ENCODE results near the gene FOXP1. TPM values are rescaled to one million over a fixed set of nuclear protein-coding genes. Genes with fewer than 3 reads are reported as not detected.

The FOXP1 gene
- total and polyA plus RNA-seq, 9 of the 15 experiments (the other 6 are each of a cell fraction or from before 2014, with no cell fraction given) = 7.7 to 34.5 (median 13.7) TPM

DNA sequence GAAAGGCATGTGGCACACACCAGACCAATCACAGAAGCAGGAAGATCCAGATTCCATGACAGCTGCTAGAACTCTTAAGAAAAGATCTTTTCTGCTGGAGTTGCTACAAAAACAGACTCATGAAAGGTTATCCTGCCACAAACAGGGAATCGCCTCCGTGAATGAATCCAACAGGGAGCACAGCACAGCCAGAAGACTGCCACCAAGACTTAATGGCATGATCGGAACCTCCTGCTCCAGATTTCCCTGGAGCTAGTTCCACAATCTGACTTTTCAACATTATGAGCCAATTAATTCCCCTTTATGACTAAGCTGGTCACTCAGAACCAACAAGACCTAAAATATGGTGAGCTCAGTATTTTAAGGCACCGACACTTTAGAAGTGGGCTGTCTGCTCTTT is 232.5 kb downstream of the FOXP1 start (continued):
- TF ChIP-seq, protein P1, sequence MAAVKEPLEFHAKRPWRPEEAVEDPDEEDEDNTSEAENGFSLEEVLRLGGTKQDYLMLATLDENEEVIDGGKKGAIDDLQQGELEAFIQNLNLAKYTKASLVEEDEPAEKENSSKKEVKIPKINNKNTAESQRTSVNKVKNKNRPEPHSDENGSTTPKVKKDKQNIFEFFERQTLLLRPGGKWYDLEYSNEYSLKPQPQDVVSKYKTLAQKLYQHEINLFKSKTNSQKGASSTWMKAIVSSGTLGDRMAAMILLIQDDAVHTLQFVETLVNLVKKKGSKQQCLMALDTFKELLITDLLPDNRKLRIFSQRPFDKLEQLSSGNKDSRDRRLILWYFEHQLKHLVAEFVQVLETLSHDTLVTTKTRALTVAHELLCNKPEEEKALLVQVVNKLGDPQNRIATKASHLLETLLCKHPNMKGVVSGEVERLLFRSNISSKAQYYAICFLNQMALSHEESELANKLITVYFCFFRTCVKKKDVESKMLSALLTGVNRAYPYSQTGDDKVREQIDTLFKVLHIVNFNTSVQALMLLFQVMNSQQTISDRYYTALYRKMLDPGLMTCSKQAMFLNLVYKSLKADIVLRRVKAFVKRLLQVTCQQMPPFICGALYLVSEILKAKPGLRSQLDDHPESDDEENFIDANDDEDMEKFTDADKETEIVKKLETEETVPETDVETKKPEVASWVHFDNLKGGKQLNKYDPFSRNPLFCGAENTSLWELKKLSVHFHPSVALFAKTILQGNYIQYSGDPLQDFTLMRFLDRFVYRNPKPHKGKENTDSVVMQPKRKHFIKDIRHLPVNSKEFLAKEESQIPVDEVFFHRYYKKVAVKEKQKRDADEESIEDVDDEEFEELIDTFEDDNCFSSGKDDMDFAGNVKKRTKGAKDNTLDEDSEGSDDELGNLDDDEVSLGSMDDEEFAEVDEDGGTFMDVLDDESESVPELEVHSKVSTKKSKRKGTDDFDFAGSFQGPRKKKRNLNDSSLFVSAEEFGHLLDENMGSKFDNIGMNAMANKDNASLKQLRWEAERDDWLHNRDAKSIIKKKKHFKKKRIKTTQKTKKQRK (IDR thresholded peaks at IDR 0.05; ENCODE audit: borderline replicate concordance, low read depth, low read length) = no peak
- TF ChIP-seq ZBTB9 (CRISPR knock-in tag; IDR thresholded peaks at IDR 0.05) = no peak
- no peak for TF ChIP-seq SAP30 (IDR thresholded peaks at IDR 0.05; ENCODE audit: borderline replicate concordance, insufficient read depth, low read depth, low read length, poor library complexity, severe bottlenecking)
- no peak for TF ChIP-seq ZBTB2 (IDR thresholded peaks at IDR 0.05)
- TF ChIP-seq CBFA2T3 (IDR thresholded peaks at IDR 0.05) = no peak
- no peak for TF ChIP-seq MYC (IDR thresholded peaks at IDR 0.05; ENCODE audit: low read depth, low read length)
- no peak for TF ChIP-seq MYC (CRISPR knock-in tag; IDR thresholded peaks at IDR 0.05; ENCODE audit: borderline replicate concordance, low read depth)
- TF ChIP-seq, protein P2, sequence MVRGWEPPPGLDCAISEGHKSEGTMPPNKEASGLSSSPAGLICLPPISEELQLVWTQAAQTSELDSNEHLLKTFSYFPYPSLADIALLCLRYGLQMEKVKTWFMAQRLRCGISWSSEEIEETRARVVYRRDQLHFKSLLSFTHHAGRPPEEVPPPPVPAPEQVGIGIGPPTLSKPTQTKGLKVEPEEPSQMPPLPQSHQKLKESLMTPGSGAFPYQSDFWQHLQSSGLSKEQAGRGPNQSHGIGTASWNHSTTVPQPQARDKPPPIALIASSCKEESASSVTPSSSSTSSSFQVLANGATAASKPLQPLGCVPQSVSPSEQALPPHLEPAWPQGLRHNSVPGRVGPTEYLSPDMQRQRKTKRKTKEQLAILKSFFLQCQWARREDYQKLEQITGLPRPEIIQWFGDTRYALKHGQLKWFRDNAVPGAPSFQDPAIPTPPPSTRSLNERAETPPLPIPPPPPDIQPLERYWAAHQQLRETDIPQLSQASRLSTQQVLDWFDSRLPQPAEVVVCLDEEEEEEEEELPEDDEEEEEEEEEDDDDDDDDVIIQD (CRISPR knock-in tag; IDR thresholded peaks at IDR 0.05) = no peak
